A673 (cell line): ENCODE data around the gene ITGB4.

Source experiments
- EZH2 ChIP-seq: fragments of 200-600 bp; sonication (generic); IDR thresholded peaks from 2 replicates; pipeline ENCODE4 v1.6.1; 2017; ENCODE audit warnings: borderline replicate concordance, low read depth, mild to moderate bottlenecking, mixed read lengths, antibody characterized with exemption, low read length; ENCODE audit not compliant: poor library complexity, severe bottlenecking
- TF ChIP-seq, protein P1 (sequence below): fragments of 300-800, 200-600 bp; sonication (generic); conservative IDR thresholded peaks from 2 replicates; pipeline ENCODE4 v1.5.1; 2017; ENCODE audit warnings: low read depth, mild to moderate bottlenecking, antibody characterized with exemption, low read length, moderate library complexity, mixed read lengths

DNA sequence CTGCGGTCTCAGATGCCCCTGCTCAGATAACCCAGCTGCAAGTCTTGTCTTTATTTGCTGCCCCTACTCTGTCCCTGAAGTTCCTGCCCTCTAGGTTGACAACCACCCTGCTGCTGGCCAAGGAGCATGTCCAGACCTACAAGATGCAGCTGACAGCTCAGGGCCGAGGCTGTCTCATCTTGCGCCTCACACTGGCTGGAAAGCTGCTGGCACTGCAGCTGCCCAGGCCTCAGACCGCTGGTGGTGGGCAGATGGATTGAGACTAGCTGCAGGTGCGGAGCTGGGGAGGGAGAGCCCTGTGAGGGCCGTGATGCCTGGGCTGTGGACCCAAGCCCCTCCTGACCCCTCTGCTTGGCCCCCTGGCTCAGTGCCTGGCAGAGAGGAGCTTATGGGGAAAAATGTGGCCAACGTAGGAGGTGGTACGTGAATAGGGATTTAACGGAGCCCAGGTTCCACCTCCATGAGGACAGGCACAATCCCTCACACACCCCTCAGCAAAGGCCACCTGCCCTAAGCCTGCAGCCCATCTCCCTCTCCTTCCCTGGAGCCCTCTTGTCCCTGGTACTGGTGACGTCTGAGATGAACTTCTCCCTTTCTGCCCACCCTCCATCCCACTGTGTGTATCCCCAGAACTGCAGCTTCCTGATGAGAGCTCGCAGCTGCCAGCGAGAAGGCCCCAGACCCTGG, 52.0 kb downstream of the ITGB4 start:
- TF ChIP-seq, protein P1, sequence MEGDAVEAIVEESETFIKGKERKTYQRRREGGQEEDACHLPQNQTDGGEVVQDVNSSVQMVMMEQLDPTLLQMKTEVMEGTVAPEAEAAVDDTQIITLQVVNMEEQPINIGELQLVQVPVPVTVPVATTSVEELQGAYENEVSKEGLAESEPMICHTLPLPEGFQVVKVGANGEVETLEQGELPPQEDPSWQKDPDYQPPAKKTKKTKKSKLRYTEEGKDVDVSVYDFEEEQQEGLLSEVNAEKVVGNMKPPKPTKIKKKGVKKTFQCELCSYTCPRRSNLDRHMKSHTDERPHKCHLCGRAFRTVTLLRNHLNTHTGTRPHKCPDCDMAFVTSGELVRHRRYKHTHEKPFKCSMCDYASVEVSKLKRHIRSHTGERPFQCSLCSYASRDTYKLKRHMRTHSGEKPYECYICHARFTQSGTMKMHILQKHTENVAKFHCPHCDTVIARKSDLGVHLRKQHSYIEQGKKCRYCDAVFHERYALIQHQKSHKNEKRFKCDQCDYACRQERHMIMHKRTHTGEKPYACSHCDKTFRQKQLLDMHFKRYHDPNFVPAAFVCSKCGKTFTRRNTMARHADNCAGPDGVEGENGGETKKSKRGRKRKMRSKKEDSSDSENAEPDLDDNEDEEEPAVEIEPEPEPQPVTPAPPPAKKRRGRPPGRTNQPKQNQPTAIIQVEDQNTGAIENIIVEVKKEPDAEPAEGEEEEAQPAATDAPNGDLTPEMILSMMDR = no peak
- no peak for TF ChIP-seq EZH2
